GM21619 (cell line): Measurements from ENCODE around the gene CERS4.

Source experiments
- ATAC-seq: cut with Tn5 transposase; IDR thresholded peaks from one replicate; pipeline ENCODE4 v1.9.1; 2021; ENCODE audit not compliant: unreplicated experiment

The CERS4 gene

DNA sequence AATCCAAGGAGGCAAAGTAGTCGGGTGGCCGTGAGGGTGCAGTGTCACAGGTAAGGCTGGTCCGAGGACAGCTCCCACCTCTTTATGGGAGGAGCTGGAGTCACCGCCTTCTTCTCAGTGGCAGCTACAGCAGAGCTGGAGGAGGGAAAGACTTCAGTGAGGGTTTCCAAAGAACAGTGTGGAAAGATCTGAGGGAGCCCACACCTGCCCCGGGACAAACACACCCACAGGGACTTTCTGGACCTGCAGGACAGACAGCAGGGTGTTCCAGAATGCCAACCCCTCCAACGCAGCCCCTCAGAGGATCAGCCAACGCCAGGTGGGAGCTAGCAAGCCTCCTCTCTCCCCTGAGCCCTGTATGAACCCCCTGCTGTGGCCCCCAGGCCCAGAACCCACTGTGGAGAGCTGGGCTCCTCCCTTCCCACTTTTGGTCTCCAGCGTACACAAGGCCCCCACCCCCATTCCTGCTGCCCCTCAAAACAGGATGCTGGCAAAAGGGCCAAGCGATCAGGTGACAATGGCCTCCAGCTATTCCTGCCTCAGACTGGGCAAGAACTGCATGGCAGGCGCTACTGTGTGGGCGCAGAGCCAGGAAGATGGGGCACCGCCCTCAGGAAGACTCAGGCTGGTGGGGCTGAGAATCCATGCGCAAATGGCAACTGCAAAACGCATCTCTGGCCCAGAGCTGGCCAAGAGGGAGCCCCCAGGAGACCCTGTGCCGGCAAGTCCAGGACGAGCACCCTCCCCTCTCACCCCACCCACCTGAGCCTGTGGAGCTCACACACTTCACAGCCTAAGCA is 102.5 kb downstream of the CERS4 start:
- ATAC-seq = no peak
